Measurements from ENCODE around the gene RHOD.

Gene RHOD

GRCh38 chr11:67117672-67118180 is 61.1 kb downstream of the RHOD start:
- DNase-seq (ENCODE audit: low spot score), result peak; percentile 39

GRCh38 chr11:67118181-67118766 is 61.6 kb downstream of the RHOD start:
- peak; percentile 33 for DNase-seq (ENCODE audit: low spot score)

GRCh38 chr11:67118801-67119584 is 62.3 kb downstream of the RHOD start, which contains the start of gene KDM2A:
KDM2A (plus strand) TSS chr11:67119263; CDS start chr11:67121317, 2,054 bp downstream.
- DNase-seq (ENCODE audit: low spot score), result peak; percentile 99

DNA sequence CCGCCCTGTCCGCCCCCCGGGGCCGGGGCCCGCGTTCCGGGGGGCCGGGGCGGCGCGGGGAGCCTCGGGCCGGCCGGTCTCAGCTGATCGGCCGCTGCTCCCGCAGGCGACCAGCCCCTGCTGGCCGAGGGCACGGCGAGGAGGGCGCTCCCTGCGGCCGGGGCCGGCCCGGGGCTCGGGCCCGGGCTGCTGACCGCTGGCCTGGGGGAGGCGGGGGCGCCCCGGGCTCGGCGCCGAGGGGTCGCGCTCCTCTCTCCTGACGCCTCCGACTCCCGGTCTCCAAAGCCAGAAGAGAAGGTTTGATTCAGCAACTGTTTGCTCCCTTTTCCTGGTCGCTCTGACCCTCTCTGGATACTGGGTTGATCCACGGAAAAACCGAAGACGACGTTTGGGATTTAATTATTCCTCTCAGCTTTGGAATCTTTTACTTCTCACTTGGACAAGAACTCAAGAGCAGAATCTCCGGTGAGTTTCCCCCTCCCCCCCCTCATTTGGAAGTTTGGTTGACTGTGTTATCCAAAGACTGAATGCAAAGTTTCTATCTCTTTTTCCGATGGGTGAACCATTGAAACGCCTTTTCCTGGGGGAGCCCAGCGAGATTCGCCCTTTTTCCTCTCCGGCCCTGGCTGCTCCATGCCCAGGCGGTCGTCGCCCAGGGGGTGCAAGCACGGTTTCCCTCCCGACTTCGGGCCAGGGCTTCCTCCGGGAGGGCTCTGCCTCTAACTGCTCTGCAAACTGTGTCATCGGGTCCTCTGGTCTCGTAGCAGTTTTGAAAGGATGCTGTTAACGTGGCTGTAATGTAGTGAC is 63.1 kb downstream of the RHOD start:
- DNase-seq (ENCODE audit: low spot score), result peak; percentile 25

- DNase-seq (ENCODE audit: low spot score), result no peak
Measured at GRCh38 chr11:67120456-67120855, 63.8 kb downstream of the RHOD start.

DNA sequence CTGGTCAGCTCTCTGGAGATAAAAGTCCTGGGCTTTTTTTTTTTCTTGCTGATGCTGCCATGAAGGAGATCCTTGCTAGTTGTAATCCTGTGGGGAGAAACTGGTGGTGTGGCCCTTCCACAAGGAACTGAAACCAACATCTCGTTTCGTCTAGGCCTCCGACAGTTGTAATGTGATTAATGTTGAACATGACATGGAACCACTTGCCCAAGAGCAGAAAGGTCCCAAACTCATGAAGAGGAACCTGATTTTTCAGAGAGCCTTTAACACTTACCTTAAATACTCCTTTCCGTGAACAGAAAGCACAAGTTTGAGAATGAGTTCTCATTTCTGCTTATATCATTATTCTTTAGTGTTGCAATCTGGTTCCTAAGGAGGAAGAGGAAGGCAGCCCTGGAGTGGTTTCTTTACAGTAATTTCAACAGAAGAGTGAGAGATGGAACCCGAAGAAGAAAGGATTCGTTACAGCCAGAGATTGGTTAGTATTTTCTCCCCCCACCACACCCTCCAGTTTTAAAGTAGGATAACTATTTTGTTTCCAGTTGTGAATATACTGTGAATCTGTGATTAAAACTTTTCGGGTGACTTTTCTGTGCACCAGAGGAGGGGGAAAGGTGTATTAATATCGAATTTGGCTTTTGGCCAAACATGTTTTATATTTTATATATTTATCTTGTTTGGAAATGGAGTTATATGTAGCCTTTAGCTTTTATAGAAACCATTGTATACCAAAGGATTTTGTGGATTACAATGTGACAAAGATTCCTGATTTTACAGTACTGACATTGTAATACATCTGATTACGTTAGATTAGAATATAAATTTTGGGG is 64.4 kb downstream of the RHOD start:
- DNase-seq (ENCODE audit: low spot score), result peak; percentile 48
